H1 (cell line): ENCODE results near the gene SFRP2. TPM values are rescaled to one million over a fixed set of nuclear protein-coding genes. Genes with fewer than 3 reads are reported as not detected.

Experiments used
- CTCF ChIA-PET: fragments of 300-600 bp; sonication (Branson Sonifier 250); formaldehyde crosslinking; loops from one replicate; lab custom pipeline; 2021; ENCODE audit not compliant: partially characterized antibody; lab: Charles Lee
- POLR2A ChIA-PET: fragments of 300-600 bp; sonication (Branson Sonifier 250); formaldehyde crosslinking; loops from one replicate; lab custom pipeline; 2021; ENCODE audit warnings: inconsistent platforms; ENCODE audit not compliant: partially characterized antibody; lab: Charles Lee
- DNase-seq, 2 experiments: peaks; one replicate each; pipeline versions ENCODE4 v3.0.0 to v3.0.0-alpha.2; 2010 to 2022; ENCODE audit warnings: low spot score in 2 of 2, low read depth in 1 of 2, mixed read lengths in 1 of 2
- FAIRE-seq: peaks from 2 replicates; lab custom pipeline; 2011; peaks lifted over from hg19 to GRCh38; lab: Jason Lieb, UNC
- H2AFZ ChIP-seq: 2 replicates; pipeline ENCODE4 v1.8.1; 2012; ENCODE audit warnings: low read length, inconsistent platforms
- H2AK5ac ChIP-seq: 2 replicates; pipeline ENCODE4 v1.6.1; 2013; ENCODE audit warnings: low read depth, low read length
- H2BK120ac ChIP-seq: replicated peaks from 2 replicates; pipeline ENCODE3; 2013; ENCODE audit warnings: low read depth, low read length, inconsistent platforms
- H2BK12ac ChIP-seq: 2 replicates; pipeline ENCODE4 v1.6.1; 2013; ENCODE audit warnings: low read depth, low read length
- H2BK15ac ChIP-seq: 2 replicates; pipeline ENCODE4 v1.6.1; 2013; ENCODE audit warnings: low read length
- H2BK20ac ChIP-seq: 2 replicates; pipeline ENCODE4 v1.6.1; 2013; ENCODE audit warnings: low read length
- H2BK5ac ChIP-seq: 2 replicates; pipeline ENCODE4 v1.6.1; 2013; ENCODE audit warnings: low read depth, low read length
- H3K14ac ChIP-seq: 2 replicates; pipeline ENCODE4 v1.6.1; 2013; ENCODE audit warnings: inconsistent platforms; ENCODE audit not compliant: insufficient read length
- H3K18ac ChIP-seq: 2 replicates; pipeline ENCODE4 v1.6.1; 2013; ENCODE audit warnings: low read length; ENCODE audit errors: extremely low read depth
- H3K23ac ChIP-seq: 2 replicates; pipeline ENCODE4 v1.6.1; 2013; ENCODE audit warnings: inconsistent platforms; ENCODE audit not compliant: insufficient read length
- H3K23me2 ChIP-seq: 2 replicates; pipeline ENCODE4 v1.6.1; 2013; ENCODE audit warnings: low read depth, low read length
- H3K27ac ChIP-seq: 2 replicates; pipeline ENCODE4 v1.6.1; 2011; ENCODE audit warnings: low read depth, low read length, inconsistent platforms
- H3K27me3 ChIP-seq, 4 experiments: replicated peaks in 1 of 4; 1 replicate in 1 of 4; 2 replicates in 3 of 4; pipeline versions ENCODE4 v1.6.1 to v1.8.1; 2011 to 2013; ENCODE audit warnings: low read length in 3 of 4, mild to moderate bottlenecking in 3 of 4, inconsistent platforms in 2 of 4, mixed read lengths in 2 of 4, moderate library complexity in 1 of 4; ENCODE audit not compliant: control insufficient read depth in 3 of 4, insufficient read depth in 3 of 4; ENCODE audit errors: extremely low read depth in 1 of 4
- H3K36me3 ChIP-seq, 4 experiments: 2 replicates each; pipeline versions ENCODE4 v1.6.1 to v1.8.1; 2011 to 2013; ENCODE audit warnings: mild to moderate bottlenecking in 4 of 4, low read length in 3 of 4, moderate library complexity in 2 of 4, control low read depth in 1 of 4, inconsistent platforms in 1 of 4; ENCODE audit not compliant: insufficient read depth in 4 of 4, control insufficient read depth in 2 of 4
- H3K4ac ChIP-seq: replicated peaks from 2 replicates; pipeline ENCODE3; 2013; ENCODE audit warnings: low read length, low read depth, mixed read lengths, inconsistent platforms; ENCODE audit not compliant: insufficient read length
- H3K4me1 ChIP-seq, 4 experiments: replicated peaks in 1 of 4; 1 replicate in 1 of 4; 2 replicates in 3 of 4; pipeline versions ENCODE4 v1.6.1 to v1.8.1; 2011 to 2013; ENCODE audit warnings: low read length in 3 of 4, inconsistent platforms in 2 of 4, mixed read lengths in 1 of 4; ENCODE audit not compliant: insufficient read depth in 4 of 4, control insufficient read depth in 3 of 4
- H3K4me2 ChIP-seq, 2 experiments: 2 replicates each; pipeline versions ENCODE4 v1.6.1 to v1.8.1; 2011 to 2013; ENCODE audit warnings: low read depth in 2 of 2, low read length in 2 of 2, control low read depth in 1 of 2, inconsistent platforms in 1 of 2, mild to moderate bottlenecking in 1 of 2; ENCODE audit not compliant: insufficient read depth in 1 of 2
- H3K4me3 ChIP-seq, 4 experiments: fragments of 200-600, 300-600 bp in 1 of 4; sonication (generic), shearing (Covaris generic), sonication (Bioruptor Twin) in 1 of 4; 2 replicates each; pipeline versions ENCODE4 v1.5.1 to v1.8.1; 2011 to 2016; ENCODE audit warnings: low read length in 4 of 4, low read depth in 3 of 4, control low read depth in 2 of 4, inconsistent platforms in 2 of 4, mild to moderate bottlenecking in 2 of 4, mixed read lengths in 1 of 4, moderate library complexity in 1 of 4; ENCODE audit not compliant: insufficient read depth in 2 of 4; ENCODE audit errors: extremely low read depth in 1 of 4
- H3K56ac ChIP-seq: replicated peaks from 2 replicates; pipeline ENCODE3; 2013; ENCODE audit warnings: low read depth, mild to moderate bottlenecking, mixed read lengths, low read length, inconsistent platforms; ENCODE audit not compliant: insufficient read length
- H3K79me1 ChIP-seq: 2 replicates; pipeline ENCODE4 v1.6.1; 2013; ENCODE audit warnings: low read depth, low read length, control low read depth
- H3K79me2 ChIP-seq, 2 experiments: 2 replicates each; pipeline versions ENCODE4 v1.6.1 to v1.8.1; 2012 to 2013; ENCODE audit warnings: low read length in 2 of 2, mild to moderate bottlenecking in 2 of 2, inconsistent platforms in 1 of 2; ENCODE audit not compliant: insufficient read depth in 2 of 2, control insufficient read depth in 1 of 2
- H3K9ac ChIP-seq, 4 experiments: replicated peaks in 1 of 4; 1 replicate in 1 of 4; 2 replicates in 3 of 4; pipeline versions ENCODE4 v1.6.1 to v1.8.1; 2011 to 2013; ENCODE audit warnings: low read depth in 3 of 4, low read length in 3 of 4, control low read depth in 2 of 4, mild to moderate bottlenecking in 2 of 4, moderate library complexity in 2 of 4, inconsistent platforms in 1 of 4; ENCODE audit errors: extremely low read depth in 1 of 4
- H3K9me3 ChIP-seq, 2 experiments: 2 replicates each; pipeline versions ENCODE4 v1.6.1 to v1.8.1; 2012 to 2013; ENCODE audit warnings: mild to moderate bottlenecking in 2 of 2, moderate library complexity in 2 of 2, control low read depth in 1 of 2, inconsistent platforms in 1 of 2, low read depth in 1 of 2, low read length in 1 of 2, mixed read lengths in 1 of 2; ENCODE audit not compliant: insufficient read depth in 2 of 2
- H4K20me1 ChIP-seq, 2 experiments: replicated peaks in 1 of 2; 2 replicates each; pipeline versions ENCODE3 to v1.8.1; 2011 to 2013; ENCODE audit warnings: inconsistent platforms in 2 of 2, low read length in 2 of 2, mild to moderate bottlenecking in 1 of 2; ENCODE audit not compliant: insufficient read depth in 2 of 2, control insufficient read depth in 1 of 2
- H4K5ac ChIP-seq: 2 replicates; pipeline ENCODE4 v1.6.1; 2013; ENCODE audit warnings: low read length, low read depth, mixed read lengths, inconsistent platforms; ENCODE audit not compliant: insufficient read length
- H4K8ac ChIP-seq: 2 replicates; pipeline ENCODE4 v1.8.0; 2013; ENCODE audit warnings: mild to moderate bottlenecking, moderate library complexity, low read length, inconsistent platforms; ENCODE audit not compliant: insufficient read depth; ENCODE audit errors: extremely low read depth
- H4K91ac ChIP-seq: replicated peaks from 2 replicates; pipeline ENCODE3; 2013; ENCODE audit warnings: low read length, mixed read lengths, inconsistent platforms; ENCODE audit not compliant: insufficient read length
- RBBP5 ChIP-seq: IDR thresholded peaks from 2 replicates; pipeline ENCODE4 v1.7.1; 2012; ENCODE audit warnings: low read depth, mild to moderate bottlenecking, inconsistent platforms, low read length, moderate library complexity, borderline replicate concordance
- SAP30 ChIP-seq: fragments of 300-600 bp; sonication (generic); IDR thresholded peaks from 2 replicates; pipeline ENCODE4 v1.7.1; 2012; ENCODE audit warnings: low read length, moderate library complexity, mild to moderate bottlenecking, inconsistent platforms; ENCODE audit not compliant: insufficient read depth, insufficient replicate concordance
- WGBS, 2 experiments: shearing (Covaris generic) in 1 of 2; methylation state at CpG; one replicate each; pipeline versions ENCODE4 v1.1.6 to v1.1.7; 2013 to 2015; ENCODE audit warnings: low lambda C conversion rate in 2 of 2, mixed read lengths in 2 of 2, inconsistent platforms in 1 of 2, low coverage in 1 of 2, missing lambda C conversion rate in 1 of 2; ENCODE audit not compliant: insufficient replicate concordance in 2 of 2, insufficient coverage in 1 of 2, insufficient read length in 1 of 2; ENCODE audit errors: extremely low coverage in 1 of 2, missing lambda C conversion rate in 1 of 2; 5-methylcytosine and 5-hydroxymethylcytosine counted together
- polyA plus RNA-seq, 7 experiments: library from polyadenylated mRNA; depleted of rRNA in 3 of 7; stranded (reverse) in 5 of 7; unstranded in 2 of 7; fragments of >200 nt in 5 of 7; fragments of 200-250 nt in 2 of 7; gene quantifications; 1 replicate in 5 of 7; 2 replicates in 1 of 7; 4 replicates in 1 of 7; pipeline versions ENCODE4 v1.2.1 to v1.2.3, GENCODE V29; 2011 to 2013; ENCODE audit warnings: missing spikeins in 2 of 7, mixed read lengths in 2 of 7
- total RNA-seq: library from RNA; stranded (reverse); fragmentation: NEBNext Ultra II Directional; extraction: Animal tissue kit (Norgen Biotek cat#: 25700); gene quantifications from 2 replicates; pipeline ENCODE4 v1.2.1, GENCODE V29; 2021

Gene SFRP2
- total and polyA plus RNA-seq, 2 of the 8 experiments (the other 6 are each of a cell fraction or from before 2014, with no cell fraction given): 108 to 342 TPM

DNA sequence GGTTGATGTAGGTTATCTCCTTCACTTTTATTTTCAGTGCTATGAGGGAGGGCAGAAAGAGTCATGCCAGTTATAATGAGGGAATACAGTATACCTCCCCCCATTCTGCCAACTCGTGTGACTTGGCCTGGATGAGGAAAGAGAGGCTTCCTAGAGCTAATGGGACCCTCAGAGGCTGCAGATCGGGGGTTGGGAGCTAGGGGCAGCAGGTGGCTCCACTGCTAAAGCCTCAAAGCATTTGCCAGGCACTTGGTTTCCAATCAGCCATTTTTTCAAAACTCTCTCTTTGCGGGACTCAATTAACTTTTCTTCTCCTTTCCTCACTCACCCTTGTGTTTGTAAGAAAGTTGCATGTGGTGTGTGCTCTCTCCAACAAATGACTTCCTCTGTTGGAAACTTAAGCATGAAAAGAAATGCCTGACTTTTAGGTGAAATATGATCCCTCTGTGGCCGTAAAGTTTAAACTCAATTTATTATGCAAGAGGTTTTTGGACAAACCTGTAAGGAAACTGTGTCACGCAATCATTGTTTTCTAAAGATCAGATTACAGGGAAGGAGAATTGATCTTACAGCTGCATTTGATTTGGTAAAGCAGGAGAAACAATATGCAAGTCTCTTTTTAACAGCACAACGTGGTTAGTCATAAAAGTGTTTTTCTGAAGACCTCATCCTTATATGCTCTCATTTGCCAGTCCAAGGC, 7.0 kb downstream of the SFRP2 start:
- Histone ChIP-seq H3K4me2 (peak overlapping the region in 1 of 2 experiments; percentile 39; a peak in 1 of 4 replicates), H2BK20ac (no peak overlapping the region), H3K9me3 (0 out of 4 replicates have a peak, but pooled peaks cover 0 to 3% of the 10 kb centered on the region in 2 experiments), H2BK120ac (no peak overlapping the region), H3K79me1 (no peaks in the 10 kb centered on the region), H3K36me3 (peaks cover 8 to 53% (median 37%) of the 10 kb centered on the region in 4 experiments), H3K23ac (no peak overlapping the region), H3K79me2 (peaks cover 3 to 35% of the 10 kb centered on the region in 2 experiments; a peak in 2 of 4 replicates), H3K9ac (no peak overlapping the region), H3K56ac (no peak overlapping the region), H2BK12ac (no peak overlapping the region), H3K23me2 (peaks cover 3% of the 10 kb centered on the region; the same call in 1 of the 2 replicates), H3K4me1 (peaks cover 0 to 15% (median 8%) of the 10 kb centered on the region in 4 experiments; a peak in 4 of 7 replicates), H3K4ac (no peak overlapping the region), H3K27me3 (no peaks in the 10 kb centered on the region), H3K4me3 (no peak overlapping the region), H4K5ac (no peak overlapping the region), H4K8ac (no peak overlapping the region), H3K14ac (no peak overlapping the region), H3K18ac (no peak overlapping the region), H2AFZ (no peak overlapping the region), H3K27ac (peak overlapping the region; percentile 33), H2BK5ac (no peak overlapping the region), H2AK5ac (no peak overlapping the region), H2BK15ac (no peak overlapping the region), H4K91ac (no peak overlapping the region), H4K20me1 (peaks cover 6 to 22% of the 10 kb centered on the region in 2 experiments)
- FAIRE-seq (peak; percentile 69), DNase-seq (no peak)
- CTCF ChIA-PET: interaction anchor here (0.6 to 5.8 kb wide), 12 partner anchors 10 to 632 kb away, joined by 3 to 48 read pairs (median 4); no protein-coding TSS in a partner anchor
- 77% methylated on average over 6 of the region's 6 CpGs; no CpG with 5 or more reads in 1 of the 2 experiments for WGBS, 2 experiments
- POLR2A ChIA-PET: interaction anchor here (0.9 to 3.6 kb wide), 11 partner anchors 9 to 270 kb away, joined by 3 to 77 read pairs (median 4); partner anchors contain the start of gene SFRP2
- TF ChIP-seq RBBP5 (no peak), SAP30 (no peak)
